GM04504 (cell line): ENCODE measurements around the gene ZMYM3.

Experiments used
- DNase-seq: peaks from one replicate; pipeline ENCODE4 v3.0.0-alpha.2; 2012; ENCODE audit warnings: low read depth

ZMYM3 gene

DNA sequence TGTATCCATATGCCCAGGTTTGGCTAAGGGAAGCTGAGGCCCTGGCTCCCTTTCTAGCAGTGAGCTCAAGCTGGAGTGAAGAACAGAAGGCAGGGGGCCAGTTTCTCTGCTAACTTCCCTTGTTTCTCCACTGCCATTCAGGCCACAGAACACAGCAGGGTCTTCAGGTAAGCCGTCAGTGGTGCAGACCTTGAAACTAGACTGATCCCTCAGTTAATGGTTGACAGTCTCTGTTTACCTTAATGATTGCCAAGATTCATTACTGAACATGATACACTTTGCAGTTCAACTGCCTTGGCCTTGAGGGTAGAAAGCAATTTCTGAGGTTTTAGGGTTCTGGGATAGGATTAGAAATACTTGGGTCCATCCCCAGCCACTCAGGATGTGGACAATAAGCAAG lies 39.8 kb downstream of the ZMYM3 start:
- no peak for DNase-seq

DNA sequence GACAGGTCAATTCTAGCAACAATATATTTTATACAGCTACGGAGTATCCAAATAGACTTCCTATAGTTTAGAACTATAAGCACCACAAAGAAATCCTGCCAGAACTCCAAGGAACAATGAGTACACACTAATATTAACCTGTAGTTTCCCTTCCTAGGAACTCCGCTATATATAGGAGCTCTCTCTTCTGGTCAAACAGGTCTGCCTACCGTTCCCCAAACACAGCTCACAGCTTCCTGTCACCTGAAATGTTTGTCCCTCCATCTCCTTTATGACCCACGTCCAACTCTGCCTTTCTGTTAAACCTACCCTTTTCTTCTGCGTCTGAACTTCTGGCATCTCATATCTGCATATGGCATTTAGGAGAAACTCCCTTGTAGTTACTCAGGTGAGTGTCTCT lies 41.4 kb downstream of the ZMYM3 start:
- no peak for DNase-seq

DNA sequence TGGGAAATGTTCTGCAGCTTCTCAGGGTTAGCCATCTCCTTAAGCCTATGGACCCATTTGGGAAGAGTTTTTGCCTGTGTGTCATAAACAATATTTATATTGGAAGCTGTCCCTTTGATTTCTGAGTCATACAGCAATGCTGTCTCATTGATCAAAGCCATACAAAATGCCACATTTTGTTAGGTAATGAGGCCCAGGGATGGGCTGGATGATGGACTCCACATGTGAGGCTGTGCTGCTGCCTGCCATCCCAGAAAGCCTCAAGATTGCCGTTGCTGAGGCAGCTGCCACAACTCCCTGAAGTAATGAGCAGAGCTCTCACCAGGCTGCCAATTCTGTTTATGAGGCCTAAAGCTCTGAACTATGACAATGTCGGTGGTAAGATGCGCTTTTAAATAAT lies 43.1 kb downstream of the ZMYM3 start:
- DNase-seq: peak; percentile 48

DNA sequence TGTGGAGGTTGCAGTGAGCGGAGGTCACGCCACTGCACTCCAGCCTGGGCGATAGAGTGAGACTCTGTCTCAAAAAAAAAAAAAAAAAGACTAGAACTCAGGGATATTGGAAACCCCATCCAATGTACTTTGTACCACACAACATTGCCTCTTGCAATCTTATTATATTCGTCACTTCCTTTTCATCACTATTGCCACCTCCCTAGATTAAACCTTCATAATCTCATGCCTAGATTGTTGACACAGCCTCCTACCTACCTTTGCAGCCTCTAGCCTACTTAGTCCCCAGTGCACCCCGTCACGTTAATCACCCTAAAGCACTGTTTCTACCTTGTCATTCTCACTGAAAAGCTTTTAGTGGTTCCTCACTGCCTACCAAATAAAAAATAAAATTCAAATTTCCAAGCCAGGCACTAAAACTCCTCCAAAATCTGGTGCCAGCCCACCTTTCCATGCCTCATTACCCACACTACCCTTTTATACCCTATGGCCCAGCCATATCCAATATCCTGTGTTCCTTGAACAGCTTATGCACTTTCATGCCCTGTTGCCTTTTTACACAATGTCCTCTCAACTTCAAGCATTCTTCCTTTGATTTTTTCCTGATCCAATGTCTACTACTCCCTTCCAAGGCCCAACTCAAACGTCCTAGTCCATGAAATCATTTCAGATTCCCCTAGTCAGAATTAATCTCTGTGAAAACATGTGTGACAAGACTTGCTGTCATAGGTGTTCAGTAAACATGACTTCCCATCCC lies 54.5 kb downstream of the ZMYM3 start:
- DNase-seq: no peak

DNA sequence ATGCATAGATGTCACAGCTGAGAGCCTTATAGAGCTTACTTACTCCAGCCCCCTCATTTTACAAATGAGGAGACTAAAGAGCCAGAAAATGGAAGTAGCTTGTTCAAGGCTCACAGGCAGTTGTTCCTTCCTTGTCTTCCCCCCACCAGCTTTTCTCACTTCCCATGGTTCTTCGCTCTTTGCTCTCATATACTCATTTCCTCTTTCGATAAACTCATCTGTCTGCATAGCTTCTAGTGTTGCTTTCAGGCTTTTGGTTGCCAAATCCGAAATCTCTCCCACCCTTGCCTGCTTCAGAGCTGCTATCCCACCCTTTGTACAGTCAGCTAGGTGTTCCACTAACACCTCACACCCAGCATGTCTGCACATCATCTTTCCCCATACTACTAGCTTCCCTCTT lies 55.9 kb downstream of the ZMYM3 start:
- no peak for DNase-seq

DNA sequence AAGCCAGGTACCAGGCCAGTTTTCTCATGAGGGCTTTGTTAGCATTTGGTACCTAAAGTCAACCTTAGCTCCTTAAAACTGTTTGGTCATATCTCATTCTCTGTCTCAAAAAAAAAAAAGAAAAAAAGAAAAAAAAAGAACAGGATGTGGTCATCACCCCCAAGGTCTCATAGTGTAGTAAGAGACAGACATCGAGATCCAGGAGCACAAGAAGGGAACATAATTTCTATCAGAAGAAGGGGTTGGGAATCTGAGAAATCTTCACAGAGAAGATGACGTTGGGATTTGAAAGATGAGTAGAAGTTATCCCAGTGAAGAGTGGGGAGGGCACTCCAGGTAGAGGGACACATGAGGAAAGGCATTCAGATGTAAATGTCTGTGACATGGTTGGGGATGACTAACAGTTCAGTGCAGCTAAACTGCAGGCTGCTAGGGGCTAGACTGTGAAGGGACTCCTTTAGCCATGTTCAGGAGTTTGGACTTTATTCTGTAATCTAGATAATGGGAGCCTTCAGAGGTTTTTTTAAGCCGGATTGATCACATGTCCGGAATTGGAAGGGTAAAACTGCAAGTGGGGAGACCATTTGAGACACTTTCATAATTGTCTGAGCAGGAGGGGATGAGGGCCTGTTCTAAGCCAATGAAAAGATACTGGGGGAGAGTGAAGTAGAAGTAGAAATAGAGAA lies 57.8 kb downstream of the ZMYM3 start:
- DNase-seq: no peak

DNA sequence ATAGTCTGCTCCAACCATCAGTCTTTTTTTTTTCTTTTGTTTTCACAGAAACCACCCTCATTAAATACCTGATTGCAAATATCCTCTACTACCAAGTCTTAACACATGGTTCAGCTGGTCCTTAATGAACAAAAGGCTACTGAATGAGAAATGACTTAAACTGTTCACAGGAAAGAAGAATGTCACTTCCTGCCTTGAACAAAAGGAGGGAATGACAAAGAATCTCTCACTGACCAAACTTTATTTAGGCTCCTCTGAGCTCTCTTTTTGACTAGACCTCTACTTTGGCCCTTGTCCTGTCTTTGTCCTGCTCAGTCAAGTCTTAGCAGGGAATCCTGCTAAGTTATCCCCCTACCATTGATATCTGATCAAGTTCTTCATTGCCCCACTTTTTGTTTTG lies 62.7 kb downstream of the ZMYM3 start:
- no peak for DNase-seq
